HT1080 (cell line): ENCODE measurements around the gene FOXP1. TPM values are rescaled to one million over a fixed set of nuclear protein-coding genes. Genes with fewer than 3 reads are reported as not detected.

ENCODE experiments used
- DNase-seq: peaks from one replicate; pipeline ENCODE4 v3.0.0-alpha.2; 2015; ENCODE audit warnings: low read depth
- total RNA-seq: library from RNA; depleted of rRNA; stranded (reverse); fragments of >200 nt; shearing (Covaris generic); gene quantifications from 2 replicates; pipeline ENCODE4 v1.2.3, GENCODE V29; 2014

FOXP1 gene
- total RNA-seq, 1 experiment from 2014 or later: 65.9 TPM

DNA sequence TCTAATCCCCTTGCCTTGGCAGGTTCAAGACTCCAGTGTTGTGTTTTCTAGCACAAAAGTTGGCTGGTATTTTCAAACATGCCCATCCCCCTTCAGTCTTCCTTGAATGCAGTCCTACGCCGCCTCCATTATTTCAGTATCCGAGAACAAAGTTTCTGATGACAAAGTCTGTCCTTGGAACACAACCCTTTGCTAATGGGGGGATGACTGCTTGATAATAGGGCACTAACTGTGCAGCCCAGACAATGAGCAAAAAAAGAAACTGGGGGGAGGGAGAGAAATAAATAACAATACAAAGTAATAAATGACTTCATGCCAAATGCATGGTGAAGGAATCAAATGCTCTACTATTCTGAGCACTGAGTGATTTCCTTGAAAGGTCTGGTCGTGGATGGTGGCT is 310.1 kb downstream of the FOXP1 start:
- no peak for DNase-seq

DNA sequence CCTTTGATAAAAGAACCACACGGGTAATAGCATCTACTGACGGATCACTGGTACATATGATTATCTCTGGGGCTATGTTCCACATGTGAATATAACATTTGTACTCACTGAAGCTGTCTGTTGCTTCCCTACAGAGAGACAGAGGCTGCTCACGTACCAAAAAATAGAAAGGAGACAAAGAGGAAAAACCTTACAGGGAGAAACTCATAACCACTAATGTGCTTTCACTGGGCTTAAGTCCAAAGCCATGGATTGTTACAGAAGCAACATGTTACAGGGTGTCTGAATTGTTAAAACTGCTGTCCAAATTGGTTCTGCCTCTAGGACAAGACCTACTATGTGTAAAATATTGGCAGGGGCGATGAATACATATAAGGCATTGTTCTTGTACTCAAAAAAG is 311.9 kb downstream of the FOXP1 start:
- DNase-seq: no peak

DNA sequence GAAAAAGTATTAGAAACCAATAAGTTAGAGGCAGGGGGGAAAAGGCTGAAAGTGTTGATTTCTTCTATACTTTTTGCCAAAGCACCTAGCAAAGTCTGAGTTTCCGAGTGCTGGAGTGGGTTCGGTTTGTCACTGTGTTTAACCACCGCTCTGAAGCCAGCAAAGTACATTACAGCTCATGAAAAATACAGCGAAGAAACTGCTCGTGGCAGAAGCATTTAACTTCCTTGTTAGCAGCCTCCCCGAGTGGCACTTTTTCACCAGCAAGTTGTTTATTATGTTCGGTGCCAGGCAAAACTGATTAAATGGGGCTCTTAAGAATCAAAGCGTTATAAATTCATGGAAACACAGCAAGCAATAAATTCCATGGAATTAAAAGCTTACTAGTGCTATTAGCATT is 313.6 kb downstream of the FOXP1 start:
- no peak for DNase-seq

DNA sequence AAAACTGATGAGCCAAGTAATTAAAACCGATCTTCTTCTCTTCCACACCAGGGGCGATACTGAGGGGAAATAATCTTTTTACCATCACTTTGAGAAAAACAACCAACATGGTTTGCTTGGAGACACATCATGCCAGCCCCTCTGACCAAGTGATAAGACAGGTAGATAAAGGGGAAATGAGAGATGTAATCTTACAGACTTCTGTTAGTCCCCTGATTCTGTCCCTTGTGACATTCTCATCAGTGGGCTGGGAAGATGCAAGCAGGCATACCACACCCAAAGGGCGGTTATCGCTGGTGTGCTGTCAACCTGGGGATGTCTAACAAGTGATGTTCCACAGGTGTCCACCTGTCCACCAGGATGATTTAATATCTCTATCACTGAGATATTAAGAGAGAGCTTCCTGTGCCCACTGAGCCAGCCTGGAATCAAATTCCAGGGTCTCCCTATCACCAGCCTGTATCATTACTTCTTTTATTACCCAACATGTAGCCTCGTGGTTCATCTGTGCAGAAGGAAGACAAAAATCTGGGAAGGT is 315.0 kb downstream of the FOXP1 start:
- DNase-seq: no peak

DNA sequence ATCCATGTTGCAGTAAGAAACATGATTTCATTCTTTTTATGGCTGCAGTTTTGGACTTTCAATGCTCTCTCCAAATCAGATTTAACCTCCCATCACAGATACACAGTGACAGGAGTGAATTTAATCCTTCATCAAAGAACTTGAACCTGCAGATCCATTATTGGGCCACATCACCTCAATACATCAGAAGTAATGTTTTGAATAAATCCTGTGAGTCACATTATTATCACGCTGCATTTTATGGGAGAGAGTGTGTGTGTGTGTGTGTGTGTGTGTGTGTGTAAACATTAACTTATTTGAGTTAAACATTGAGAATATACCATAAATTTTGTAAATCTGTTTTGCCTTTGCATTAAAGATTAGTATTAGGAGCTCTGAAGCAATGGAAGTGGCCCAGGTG is 316.7 kb downstream of the FOXP1 start:
- no peak for DNase-seq

DNA sequence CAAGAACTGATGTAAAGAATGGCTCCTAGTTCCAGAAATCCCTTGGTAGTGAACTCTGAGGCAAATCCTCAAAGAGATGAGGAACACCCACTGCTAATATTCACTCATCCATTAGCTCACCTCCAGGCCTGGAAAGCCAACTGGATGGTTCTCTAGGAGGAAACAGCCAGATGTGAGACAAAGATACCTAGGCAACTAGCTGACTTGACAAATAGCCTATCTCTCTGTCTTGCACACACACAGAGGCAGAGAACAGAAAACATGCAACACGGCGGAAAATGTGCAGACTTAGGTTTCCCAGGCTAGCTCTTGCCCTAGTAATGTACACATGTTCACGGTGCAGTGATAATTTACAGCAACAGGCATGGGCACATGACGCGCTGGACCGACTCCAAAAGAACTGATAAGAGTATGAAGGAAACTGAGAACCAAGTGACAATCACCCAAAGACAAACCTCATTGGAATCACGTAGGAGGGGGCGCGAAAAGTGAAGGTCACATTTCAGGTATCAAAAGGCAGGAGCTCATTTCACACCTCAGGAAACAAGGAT is 318.1 kb downstream of the FOXP1 start:
- DNase-seq: no peak

DNA sequence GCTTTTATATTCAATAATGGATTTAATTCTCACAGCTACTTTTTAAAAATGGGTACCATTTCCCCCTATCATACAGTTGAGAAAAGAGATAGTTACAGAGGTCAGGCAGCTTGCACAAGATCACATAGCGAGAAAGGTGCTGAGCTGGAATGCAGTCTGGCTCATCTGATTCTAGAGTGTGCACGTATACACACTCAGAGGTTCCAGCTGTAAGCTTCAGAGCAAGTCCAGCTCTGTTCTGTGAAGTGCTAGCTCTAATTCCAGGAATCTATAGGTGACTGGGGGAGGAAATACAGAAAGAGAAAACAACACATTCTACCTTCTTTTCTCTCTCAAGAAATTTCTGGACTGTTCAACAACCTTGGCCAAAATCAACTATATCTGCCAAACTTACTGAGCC is 318.7 kb downstream of the FOXP1 start:
- DNase-seq: no peak

DNA sequence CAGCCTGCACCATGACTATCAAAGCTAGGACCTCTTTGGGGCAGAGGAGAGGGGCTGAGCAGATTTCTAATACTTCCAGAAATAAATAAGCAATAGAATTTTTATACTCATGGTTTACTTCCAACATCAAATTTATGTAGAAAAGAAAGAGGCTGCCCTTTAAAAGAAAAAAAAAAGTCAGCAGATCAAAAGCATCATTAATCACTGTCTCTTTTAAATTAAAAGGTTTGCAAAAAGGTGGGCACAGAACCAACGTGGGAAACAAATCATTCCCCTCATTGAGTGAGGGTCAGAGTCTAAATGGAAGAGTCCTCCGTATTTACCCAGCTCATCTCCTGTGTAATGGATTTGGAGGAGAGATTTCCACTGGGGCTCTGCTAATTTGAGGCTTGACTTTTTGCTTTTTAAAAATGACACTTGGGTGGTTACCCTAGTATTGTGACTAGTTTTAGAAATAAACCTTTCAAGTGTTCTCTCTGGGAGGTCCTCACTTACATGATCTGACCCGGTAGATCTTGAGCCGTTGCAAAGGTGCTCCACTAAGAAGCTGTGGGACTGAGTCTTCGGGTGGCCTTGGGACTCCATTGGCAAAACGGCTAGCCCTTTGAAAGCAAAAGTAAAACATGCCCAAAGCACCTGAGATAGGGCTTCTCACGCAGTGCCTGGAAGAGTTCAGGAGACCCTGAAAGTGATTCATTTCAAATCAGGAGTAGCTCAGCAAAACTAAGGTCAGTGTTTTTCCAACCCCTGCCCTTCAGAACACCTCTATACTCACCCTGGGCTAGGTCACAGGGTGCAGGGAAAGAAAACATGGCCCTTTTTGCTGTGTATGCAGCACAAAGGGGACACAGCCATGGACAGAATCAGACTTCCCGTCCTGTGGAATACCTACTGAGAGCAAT is 320.9 kb downstream of the FOXP1 start:
- no peak for DNase-seq

DNA sequence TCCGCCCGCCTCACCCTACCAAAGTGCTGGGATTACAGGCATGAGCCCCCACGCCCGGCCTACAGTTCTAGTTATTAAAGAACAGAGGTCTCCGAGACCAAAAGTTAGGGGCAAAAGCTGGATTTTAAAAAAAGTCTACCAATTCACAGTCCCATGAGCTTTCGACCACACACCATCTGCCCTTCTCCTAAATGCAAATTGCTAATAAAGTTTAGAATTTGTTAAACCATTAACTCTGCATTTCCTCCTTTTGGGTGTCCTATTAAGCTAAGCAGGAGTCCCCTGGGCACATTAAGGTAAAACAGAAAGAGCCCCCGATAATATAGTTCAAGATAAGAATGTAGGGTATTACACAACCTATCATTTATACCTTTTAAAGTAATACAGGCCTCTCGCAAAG is 322.7 kb downstream of the FOXP1 start:
- no peak for DNase-seq

DNA sequence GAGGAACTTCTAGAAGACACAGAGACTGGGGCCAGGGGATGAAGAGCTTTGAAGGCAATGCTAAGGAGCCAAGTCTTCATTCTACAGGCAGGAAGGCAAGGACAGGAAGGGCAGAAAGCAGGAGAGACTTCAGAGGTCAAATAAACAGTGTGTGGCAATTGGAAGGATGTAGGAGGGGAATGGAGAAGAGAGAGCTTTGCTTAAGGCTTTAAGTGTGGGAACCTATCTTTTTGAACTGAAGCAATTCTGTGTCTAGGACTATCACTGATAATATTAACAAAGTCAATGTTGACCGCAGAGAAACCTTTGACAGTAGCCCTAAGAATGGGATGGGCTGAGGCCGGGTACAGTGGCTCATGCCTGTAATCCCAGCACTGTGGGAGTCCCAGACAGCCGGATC is 325.0 kb downstream of the FOXP1 start:
- DNase-seq: no peak

DNA sequence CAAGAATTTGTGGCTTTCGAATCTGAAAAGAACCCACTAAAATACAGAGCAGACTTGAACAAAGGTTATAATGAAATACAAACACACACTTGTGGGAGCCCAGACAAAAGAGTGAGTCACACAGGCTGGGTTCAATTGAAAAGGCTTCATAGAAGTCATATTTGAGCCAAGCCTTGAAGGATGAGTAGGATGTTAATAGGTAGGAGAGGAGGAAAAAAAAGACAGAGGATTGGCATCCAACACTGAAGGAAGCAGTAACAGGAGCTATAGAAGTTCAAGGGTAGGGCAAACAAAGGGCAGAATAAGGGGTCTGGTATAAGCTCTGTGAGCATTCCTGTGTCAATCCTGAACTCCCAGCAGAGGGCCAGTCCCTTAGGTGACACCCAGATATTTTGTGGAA is 325.4 kb downstream of the FOXP1 start:
- DNase-seq: peak; percentile 90

DNA sequence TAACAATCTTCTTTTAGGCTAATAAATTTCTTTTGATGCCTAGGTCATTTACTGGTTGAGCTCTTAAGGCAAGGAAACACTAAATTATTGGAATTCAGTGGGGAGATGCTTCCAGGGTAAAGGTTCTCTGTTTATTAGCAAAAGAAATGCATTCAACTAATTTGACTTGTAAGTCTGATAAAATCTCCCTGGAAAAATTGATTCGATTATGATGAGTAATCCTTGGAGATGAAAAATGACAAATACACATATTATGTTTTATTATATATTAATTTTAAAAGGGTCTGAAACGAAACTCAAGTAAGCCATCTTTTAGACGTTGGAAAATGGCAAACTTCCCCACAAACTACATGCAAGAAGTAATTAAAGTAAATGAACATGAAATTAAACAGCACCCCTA is 328.0 kb downstream of the FOXP1 start:
- no peak for DNase-seq

DNA sequence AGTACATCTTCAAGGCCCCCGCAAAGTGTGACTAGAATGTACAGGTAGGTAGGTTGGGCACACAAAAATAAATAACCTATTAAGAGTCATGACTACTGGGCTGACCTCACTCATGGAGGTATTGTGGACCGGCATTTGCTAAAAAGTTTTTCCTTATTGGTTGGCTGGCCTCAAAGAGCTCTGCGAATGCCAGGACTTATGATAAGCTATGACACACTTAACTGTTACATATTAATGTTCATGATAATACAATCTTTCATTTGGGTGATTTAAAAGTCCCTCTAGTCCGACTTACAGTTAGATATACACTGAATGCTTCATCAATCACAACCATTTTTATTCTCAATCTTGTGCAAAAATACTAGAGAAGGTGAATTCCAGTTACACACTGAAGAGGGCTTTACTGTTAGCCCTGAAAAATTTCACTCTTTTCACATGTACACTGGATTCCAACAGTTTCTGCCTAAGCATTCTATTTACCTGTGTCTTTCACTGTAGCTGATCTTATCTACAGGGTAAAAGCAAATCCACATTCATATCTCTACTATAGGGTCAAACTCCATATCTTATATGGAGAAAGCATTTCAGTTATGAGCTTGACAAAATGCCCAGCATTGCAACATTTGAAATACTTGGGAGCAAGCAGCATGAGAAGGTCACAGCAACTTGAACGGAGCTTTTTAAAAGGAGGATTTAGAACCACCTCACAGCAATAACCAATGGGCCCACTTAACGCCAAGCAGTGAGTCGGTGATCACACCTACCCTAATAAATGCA is 329.1 kb downstream of the FOXP1 start:
- DNase-seq: no peak

DNA sequence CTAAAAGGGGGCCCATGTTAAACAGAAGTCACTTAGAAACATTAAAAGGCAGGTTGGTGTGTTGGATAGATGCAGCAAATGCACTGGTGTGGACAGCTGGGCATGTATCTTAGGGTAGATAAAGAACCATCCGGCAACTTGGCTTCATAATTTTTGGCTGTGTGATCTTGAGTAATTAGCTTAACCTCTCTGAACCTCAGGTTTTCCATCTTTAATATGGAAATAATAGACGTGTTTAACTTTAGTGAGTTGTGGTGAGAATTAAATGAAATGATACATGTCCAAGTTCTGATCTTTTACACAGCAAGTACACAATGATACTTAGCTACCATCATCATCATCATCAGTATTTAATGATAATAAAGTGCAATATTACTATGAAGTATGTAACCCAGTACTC is 330.4 kb downstream of the FOXP1 start:
- DNase-seq: no peak

DNA sequence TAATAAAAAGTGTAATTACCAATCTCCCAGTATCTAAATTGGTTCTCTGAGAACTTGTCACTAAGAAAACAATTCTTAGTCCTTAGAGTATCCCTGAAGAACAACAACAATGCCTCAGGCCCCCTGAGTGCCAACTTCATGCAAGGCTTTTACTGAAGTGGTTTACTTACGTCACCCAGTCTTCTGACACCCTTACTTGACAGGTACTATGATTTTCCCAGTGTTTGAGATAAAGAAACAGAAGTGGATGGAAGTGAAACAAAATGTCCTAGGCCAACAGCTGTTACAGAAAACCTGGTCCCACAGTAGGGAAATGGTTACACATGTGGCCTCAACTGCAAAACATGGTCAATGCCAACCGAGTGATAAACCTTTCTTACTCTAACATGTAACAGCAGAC is 331.1 kb downstream of the FOXP1 start:
- DNase-seq: no peak

DNA sequence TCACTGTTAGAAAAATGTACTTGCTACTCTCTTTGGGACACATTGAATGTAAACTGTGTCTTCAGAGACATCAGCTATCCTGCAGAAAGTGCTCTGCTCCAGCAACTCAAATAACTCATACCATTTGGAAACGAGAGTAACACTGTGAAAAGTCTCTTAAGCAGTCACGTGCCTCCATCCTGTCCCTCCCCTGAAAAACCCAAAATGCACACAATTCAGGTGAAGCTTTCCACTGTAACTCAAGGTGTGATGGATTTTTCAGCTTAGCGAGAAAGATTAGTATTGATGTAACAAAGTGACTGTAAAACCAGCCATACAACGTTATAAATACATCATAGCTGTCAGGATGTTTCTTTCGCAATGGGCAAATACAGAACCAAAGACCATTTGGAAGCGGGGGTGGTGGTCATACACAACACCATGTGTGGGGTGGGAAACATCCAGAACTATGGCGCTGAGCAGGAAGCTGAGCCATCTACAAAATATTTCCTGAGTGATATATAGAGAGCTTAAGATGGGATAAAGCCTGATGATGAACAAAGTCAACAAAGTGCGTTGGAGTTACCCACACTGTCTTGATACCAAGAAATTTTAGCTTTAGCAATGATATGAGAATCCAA is 332.3 kb downstream of the FOXP1 start:
- peak; percentile 94 for DNase-seq

DNA sequence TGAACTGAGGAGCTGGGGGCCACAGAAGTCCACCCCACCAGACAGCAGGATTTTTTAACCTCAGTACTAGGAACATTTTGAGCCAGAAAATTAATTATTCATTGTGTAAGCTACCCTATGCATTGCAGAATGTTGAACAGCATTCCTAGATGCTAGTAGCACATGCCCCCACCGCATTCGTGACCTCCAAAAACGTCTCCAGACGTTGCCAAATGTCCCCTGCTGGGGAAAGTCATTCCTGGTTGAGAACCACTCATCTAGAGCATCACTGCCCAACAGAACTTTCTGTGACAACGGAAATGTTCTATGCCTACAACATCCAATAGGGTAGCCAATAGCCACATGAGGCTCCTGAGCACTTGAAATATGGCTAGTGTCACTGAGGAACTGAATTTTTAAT is 333.5 kb downstream of the FOXP1 start:
- no peak for DNase-seq

DNA sequence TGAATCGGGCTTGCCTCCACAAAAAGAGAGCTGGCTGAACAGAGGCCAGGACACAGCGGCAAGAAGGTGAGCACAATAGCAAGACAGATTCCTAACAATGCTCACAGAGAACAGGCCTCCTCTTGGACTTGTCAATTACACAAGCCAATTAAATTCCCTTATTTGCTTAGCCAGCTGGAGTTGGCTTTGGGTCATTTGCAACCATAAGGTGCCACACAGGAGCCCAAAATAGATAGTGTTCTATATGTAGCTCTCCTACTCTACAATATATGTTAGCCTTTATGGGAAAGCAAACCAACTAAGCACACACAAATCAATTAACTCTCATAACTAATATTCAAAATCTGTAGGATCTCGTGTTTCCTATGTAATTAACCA is 335.6 kb downstream of the FOXP1 start:
- no peak for DNase-seq

DNA sequence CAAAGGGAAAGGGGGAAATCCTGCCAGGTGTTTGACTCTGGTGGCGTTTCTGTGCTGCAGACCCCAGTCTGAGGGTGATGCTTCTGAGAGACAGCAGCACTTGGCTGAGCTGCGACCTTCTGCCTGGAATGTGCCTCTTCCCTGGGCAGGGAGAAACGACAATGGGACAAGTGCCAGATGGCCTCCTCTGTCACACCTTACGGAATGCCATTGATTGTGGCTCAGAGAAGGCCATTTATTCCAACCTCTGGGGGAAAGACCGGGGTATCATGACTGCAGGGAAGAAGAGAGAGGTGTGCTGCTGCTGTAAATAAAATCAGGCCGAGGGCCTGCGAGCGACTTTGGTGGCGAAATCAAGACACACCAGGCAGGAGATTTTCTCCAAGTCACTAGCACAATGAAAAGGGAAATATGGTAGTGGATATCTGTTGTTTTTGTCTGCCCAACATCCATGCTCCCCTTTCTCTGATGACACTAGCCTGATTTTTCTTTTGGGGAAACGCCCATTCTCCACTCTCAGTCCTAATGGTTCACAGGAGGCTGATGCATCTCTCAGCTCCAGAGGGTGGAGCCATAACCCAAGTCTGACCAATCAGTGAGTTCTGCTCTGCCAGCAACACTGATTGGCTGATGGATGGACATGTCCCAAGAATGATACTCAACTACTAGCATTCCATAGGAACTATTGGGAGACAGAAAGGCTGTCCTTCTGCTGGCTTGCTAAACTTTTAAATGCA is 336.1 kb downstream of the FOXP1 start:
- peak; percentile 39 for DNase-seq

DNA sequence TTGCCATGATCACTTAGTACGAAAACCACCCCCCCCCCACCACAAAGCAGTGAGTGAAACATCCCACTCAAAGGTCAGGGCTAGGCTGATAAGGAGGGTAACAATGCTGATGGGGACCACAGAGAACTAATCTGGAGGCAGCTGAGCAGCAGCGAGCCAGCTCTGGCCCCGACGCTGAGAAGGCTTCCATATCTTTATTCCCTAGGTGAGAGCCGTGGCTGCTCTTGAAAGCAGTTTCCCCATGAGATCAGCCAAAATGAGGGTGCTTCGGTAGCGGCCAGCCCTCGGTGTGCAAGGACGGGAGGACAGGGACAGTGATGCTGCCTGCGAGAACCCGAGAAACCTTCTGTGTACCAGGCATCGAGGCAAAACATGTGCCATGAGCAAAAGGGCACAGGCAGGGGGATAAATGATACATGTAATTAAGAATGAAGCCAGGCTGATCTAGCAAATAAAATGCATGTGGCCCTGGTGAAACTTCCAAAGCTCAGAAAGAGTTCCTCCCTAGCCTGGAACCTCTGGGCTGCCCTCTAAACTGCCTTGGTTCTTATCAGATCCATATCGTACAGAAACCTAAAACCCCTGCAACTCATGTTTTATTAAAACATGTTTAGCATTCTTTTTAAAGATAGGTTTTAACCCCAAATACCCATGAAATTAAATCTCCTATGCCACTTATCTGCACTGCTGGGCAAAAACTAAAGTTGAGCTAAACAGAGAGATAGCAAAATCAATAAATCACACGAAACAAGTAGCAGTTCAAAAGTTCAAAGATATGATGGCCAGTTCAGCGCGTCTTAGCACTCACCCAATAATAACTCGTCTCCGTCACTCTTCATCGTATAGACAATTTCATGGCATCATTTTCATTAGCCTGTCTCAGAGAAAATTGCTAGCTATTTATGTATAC is 337.3 kb downstream of the FOXP1 start:
- no peak for DNase-seq
